Renal cortical epithelial cell (primary cell): ENCODE data around the gene ASTN1. TPM values are rescaled to one million over a fixed set of nuclear protein-coding genes. Genes with fewer than 3 reads are reported as not detected.

Source experiments
- DNase-seq: peaks from one replicate; pipeline ENCODE4 v3.0.0-alpha.2; 2011; ENCODE audit warnings: low read depth
- total RNA-seq: library from RNA; depleted of rRNA; stranded (reverse); fragments of >200 nt; gene quantifications from 2 replicates; pipeline ENCODE4 v1.2.3, GENCODE V29; 2014

The ASTN1 gene
- total RNA-seq, 1 donor from 2014 or later = 0.05 TPM

DNA sequence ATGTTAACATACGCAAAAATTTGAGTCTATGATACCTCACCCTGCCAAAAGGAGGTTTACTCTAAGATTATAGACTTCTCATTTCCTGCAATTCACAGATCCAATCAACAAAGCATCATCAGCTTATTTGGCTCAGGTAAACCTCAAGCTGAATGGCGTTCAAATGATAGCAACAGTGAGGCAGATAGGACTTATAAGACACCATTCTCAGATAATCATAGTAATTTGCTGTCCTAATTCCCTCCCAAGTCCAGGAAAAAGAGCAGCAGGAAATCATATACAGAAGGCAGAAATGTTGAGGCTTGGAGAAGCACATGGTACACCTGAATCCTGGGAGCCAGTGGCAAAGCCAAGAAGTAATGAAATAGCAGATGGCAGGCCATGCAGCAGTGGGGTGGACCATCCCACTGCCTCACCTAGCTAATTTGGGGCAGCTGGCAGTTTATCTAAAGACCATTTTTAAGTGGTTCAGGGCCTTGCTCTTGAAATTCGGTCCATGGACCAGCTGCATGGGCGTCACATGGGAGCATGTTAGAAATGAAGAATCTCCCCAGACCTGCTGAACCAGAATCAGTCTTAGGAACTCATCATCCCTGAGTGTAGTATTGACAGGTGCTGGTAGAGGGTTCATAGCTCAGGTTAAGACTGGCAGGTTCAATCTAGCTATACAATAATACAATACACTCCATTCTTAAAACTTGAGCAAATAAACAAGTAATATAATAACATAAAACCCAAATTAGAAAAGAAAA is 57.7 kb downstream of the ASTN1 start:
- DNase-seq = no peak

DNA sequence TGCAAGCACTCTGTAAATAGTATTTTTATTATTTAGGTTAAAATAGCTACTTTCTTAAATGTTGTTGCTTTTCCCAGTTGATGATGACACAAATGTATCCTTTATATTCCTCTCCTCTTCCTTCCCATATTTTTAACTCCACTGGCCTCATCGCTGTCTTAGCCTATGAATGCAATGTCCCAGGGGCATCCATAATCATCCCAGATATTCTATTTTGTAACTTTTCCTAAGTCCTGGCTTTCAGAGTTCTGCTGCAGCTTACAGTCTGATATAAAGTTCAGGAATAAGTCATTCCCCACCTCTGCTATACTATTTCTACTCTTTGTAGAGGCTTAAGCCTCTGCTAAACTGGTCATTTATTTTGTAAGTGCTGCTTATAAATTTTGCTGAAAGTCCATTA is 58.3 kb downstream of the ASTN1 start:
- no peak for DNase-seq

DNA sequence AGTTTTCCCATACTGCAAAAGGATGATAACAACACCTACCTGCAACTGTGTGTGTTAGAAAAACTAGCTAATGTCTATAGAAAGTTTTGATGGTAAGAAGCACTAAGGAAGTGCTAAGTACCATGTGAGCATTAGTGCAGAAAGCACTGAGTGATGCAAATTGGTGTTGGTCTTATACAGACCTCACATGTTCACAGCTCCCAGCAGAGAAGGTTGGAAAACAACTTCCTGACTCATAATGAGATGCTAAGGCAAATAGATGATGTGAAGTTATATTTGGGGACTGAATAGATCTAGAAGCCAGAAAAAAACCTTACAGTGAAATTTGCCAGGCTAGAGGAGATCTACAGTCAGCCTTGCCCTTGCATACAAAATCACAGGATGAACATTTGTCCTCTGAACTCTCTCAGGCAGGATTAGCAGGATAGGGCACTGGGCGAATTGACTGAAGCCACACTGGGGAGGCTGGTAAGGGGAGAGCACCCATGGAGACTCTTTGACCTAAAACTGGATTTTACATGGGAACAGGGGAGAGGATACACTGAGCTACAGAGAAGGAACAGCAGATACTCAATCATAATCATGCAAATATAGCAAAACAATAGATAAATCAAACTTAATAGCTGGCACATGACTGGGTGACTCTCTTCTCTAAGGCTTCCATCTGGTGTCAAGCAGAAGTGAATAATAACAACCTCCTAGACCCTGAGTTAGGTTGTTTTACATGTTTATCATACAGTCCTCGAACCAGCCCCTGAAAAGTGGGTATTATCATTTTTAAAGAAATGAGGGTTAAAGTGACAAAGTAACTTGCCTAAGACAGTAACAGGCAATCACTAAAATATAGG is 61.3 kb downstream of the ASTN1 start:
- DNase-seq = peak; percentile 13

DNA sequence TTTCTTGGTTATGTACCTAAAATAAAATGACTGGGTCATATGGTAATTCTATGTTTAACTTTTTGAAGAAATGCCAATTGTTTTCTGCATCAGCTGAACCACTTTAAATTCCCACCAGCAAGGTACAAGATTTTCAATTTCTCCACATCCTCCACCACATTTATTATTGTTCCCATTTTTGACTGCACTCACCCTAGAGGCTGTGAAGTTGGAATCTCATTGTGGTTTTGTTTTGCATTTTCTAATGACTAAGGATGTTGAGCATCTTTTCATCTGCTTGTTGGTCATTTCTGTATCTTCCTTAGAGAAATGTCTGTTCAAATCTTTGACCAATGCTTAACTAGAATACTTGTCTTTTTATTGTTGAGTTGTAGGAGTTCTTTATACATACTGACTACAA is 72.5 kb downstream of the ASTN1 start:
- no peak for DNase-seq

DNA sequence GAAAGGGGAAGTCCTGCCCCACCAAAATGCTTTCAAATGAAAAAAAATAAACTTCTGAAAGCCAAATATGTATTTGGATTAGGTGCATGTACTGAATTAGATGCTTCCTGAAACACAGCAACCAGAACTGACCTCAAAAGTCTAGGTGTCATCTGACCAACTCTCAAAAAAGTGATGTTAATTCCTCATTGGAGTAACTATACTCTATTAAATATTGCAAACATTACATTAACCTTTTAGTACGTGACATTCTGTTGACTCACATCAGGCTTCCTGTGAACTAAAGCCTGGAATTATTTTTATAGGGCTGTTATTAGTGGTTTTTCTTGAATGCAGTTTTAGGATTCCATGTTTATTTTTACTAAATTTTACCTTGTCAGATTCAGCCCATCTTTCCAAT is 73.5 kb downstream of the ASTN1 start:
- peak; percentile 22 for DNase-seq

DNA sequence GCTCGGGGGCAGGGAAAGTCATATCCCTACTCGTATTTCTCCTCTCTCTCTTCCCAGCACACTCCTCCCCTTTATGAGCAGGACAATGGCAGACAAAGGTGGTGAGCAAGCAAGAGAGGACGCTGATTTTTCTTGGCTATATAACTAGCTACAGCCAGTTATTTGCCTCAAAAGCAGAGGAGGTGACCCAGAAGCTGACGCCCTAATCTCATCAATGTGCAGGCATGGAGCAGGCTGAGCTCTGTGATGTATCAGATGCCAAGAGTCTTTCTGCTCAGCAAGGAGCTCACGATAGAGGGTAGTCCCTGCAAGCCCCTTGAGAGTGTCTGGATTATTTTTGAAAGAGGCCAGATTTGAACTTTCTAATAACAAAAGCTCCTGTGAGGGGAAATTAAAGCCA is 75.5 kb downstream of the ASTN1 start:
- no peak for DNase-seq

DNA sequence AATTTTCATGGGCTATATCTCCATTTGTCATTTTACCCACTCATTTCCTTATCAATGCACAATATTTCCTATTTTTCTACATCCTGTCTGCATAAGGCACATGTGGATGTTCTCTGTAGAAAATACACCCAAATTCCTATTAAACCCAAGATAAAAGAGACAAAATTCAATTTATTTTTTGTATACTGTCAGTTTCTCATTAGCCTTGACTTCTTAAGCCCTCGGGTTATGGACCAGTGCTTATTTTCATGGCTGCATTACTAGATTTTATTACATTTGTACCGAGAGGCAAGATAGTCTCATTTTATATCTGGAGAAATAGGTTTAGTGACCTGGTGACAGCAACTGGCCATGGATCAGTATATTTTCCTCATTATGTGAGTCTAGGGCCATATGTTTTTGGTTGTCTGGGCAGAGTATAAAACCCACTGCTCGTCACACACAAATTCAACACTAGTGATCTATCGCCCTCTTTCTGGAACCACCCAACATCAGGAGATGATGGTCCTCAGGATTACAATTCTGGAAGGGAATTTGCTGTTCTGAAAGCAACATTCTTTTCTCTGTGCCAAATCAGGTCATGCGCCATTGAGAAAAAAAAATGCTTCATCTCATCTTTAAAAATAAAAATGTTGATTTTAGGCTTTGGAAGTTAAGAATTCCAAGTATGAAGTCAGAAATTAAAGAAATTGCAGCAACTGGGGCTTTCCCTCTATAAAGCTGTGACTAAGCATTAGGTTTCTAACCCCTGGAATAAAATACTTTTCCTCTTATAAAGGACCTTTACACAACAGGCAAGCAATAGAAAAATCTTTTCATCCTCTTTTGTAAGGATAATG is 81.4 kb downstream of the ASTN1 start:
- peak; percentile 69 for DNase-seq

DNA sequence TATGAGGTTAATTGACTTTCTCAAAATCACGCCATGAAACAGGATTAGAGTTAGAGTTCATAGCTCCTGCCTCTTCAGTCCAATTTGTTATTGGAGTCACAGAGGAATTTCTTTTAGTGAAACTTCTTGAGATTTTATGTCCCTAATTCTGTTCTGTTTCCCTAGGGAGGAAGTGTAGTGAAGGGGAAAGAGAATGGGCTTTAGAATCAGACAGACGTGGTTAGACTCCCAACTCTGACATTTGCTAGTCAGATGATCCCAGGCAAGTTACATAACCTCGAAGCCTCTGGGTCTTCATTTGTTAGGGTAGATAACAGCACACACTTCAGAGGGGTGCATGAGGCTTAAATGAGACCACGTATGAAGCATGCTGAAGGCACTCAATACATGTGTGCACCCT is 83.9 kb downstream of the ASTN1 start:
- no peak for DNase-seq

DNA sequence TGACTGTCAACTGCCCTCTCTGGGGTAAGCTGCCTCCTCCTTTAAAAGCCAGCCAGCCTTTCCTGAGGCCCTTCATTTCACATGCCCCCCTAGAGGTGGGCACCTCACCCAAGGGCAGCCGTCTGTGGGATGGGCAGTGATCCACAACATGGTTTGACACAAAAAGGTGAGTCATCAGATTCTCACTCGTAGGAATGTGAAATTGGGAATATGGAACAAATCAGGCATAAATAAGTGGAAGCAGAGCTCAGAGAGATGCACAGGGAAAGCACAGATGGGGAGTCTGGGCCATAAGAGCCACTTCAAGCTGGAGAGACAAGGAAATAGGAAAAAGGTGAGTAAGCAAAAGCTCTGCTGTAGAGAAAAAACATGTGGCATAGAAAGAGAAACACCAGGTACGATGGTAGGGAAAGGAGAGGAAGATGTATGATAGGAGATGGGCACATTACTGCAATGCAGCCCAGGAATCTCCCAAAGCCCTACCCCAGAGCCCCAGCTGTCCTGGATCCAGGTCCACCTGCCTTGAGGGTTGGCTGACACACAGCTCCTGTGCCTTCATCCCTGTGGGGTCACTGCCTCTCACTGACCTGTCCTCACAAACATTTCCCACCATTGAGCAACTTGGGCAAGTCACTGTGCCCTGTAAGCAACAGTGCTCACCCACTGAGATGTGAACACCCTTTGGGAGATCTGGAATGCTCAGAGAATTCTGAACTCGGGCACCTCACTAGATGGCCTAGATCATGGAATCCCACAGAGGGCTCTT is 86.6 kb downstream of the ASTN1 start:
- DNase-seq = peak; percentile 72

DNA sequence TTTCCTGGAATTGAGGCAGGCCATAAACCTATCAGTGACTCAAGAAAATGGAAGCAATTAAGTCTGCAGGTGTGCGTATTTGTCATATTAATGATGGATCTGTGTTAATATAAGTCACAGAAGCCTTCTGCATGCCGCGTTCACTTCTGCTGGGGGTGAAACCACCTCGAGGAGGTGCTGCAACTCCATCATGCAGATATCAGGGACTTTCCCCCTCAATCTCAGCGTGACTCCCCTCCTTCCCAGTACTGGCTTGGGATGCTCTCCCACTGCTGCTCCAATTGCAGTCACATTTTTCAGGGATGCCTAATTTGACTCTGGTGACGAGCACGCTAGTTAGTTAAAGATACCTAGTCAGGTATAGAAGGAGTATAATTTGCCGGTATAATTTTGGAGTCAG is 87.5 kb downstream of the ASTN1 start:
- DNase-seq = no peak

DNA sequence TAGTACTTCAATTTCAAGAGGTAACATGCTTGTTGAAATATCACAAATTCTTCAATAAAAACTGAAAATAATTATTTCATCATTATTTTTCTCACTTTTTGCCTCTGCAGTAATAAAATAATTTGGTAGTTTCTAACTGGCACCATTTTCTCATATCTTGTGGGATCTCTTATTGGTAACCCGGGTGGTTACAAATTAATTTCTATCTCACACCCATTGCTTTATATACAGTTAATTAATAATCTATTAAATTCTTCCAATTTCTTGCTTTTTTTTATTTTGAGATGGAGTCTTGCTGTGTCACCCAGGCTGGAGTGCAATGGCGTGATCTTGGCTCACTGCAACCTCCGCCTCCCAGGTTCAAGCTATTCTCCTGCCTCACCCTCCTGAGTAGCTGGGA is 89.7 kb downstream of the ASTN1 start:
- DNase-seq = peak; percentile 17

DNA sequence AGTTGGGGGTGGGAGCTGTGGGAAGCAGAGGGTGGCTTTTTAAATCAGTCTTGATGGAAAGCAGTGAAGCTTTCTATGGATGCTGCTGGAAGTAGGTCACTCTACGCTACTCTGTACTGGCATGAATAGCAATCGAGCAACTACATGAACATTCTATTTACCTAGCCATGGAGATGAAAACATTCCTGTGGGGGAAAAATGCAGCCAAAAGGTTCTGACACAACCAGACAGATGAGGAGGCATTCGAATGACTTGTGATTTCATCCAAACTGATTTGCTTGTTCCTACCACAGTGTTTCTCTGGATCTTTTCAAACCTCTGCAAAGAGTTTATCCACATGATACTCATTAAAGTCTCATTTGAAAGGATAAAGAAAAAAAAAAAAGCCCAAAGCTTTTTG is 95.0 kb downstream of the ASTN1 start:
- DNase-seq = peak; percentile 2

DNA sequence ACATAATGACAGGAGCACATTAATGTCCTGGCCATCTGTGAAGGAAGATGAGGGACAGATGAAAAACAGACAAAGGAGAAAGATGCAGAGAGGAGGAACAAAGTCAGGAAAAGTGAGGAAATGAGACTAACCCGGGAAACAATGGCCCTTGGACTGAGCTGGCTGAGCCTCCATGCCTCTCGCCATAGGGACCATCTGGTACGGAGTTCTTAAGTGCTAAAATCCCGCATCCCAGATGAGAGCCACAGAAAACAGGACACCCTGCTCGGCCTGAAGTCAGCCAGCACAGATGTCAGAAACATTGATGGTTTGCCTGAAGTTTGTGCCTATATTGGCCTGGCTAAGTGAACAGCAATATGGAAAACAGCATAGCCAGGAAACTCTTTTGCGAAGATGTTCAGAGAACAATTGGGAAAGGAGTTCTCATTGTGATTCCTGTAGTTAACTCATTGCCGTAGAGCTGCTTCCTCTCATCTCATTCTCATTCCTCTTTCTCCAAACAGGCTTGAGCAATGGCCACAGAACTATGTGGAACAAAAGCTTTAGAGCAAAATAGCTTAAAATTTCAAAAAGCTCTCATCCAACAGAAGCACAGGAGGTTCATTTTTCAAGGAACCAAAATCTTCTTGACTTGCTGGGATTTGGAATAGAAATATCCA is 96.6 kb downstream of the ASTN1 start:
- no peak for DNase-seq

DNA sequence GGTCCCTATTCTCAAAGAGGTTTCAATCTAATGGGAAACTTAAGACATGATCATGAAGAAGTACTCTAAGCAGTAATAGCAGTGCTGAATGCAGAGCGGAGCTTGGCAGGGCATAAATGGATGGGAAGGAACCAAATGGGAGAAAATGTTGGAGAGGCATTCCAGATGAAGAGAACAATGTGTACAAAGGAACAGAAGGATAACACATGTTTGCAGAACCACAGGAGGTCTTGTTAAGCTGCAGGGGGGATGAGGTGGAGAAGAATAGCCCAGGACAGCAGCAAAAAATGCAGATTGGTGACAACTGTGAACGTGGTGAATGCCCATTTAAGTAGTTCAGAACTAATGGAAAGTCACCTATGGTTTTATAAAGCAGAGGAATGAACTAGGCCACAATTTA is 99.1 kb downstream of the ASTN1 start:
- no peak for DNase-seq

DNA sequence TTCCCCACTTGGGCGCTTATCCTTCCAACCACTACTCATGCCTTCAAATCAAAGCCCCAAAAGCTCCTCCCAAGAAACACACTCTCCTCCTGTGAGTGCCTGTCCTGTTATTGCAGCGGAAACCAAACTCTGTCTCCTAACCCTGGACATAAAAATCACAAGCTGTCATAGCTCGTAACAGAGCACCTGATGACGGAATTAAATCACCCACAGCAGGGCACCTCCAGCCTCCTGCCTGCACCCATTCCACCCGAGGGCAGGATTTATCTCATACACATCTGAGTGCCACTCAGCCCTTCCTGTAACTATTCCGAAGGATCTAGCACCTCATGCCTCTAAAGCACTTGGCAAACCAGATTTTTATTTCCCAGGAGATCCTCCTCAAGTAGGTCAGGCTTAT is 100.9 kb downstream of the ASTN1 start:
- no peak for DNase-seq

DNA sequence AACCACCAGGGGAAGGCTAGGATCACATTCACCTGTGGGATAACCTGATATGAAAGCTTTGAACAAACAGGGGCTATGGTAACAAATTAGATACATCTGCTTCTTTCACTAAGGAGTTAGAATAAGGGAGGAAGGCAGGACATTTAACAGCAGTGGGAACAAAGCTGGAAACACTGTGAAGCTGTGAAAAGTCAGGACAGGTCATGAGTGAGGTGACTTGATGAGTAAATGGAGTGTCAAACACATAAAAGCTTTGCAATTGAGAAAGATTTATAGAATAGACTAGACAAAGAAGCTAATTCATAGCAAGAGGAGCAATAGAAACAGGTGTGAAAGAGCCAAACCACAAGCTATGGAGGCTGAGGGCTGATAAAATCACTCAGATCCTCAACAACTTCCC is 110.0 kb downstream of the ASTN1 start:
- DNase-seq = no peak

DNA sequence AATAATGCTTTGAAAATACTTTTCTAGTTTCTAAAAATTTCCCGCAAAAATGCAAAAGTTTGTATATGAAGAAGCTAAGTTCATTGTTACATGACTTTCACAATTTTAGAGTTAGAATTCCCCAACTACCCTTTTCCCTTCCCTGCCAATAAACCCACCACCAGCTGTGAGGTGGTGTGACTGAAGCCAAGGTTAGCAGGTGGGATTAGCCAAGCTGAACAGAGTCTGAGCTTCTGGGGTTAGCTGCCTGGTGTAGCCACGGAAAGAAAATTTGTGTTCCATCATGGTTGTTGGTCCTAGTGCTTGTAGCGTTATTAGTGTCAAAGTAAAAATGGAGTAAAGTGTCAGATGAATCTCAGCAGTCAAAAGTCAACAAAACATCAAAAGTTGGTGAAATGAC is 110.9 kb downstream of the ASTN1 start:
- no peak for DNase-seq

DNA sequence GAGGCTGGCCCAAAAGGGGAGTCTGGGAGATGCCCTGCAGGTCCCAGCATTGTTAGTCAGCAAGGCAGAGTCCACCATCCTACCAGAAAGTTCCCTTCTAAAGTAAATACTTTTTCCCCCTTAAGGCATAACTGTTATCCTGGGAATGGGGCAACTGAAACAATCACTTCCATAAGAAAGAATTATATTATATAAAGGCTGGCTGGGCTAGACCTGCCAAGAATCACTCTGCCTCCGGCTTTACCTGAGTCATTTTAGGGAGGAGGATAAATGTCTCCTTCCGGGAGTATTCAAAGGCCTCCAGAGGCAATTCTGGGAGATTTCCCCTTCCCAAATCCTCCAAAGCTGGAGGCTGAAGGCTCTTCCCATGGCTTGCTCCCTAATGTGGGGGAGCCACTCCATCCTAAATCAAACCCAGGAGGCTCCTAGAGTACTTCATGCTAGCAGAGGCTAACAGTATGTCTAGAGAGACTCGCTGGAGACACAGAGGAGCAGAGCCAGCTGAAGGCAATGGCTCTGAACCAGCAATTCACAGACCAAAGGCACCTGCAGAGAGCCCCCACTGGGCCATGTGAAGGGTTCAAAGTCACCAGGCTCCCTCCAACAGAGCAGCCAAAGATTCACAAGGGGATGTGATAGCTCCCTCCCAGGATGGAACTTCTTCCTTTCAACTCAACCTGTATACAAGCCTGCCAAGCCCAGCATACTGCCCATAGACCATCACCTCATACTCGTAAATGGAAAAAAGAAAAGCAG is 116.0 kb downstream of the ASTN1 start:
- DNase-seq = no peak

DNA sequence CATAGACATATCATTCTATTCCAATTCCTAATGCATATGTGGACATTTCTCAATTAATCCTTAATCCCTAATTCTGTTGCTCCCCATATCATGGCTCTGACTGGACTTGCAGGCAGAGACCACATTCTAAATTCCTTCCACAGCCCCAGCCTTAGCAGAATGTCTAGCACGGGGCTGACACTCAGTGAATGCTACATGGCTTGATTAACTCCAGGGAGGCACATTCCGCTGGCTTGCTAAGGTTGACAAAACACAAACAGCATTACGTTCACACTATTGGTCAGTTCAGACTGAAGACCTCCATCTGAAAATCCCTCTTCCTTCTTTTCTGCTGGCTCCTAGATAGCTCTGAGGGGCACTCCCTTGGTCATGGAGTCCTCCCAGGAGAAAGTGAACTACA is 119.4 kb downstream of the ASTN1 start:
- no peak for DNase-seq

DNA sequence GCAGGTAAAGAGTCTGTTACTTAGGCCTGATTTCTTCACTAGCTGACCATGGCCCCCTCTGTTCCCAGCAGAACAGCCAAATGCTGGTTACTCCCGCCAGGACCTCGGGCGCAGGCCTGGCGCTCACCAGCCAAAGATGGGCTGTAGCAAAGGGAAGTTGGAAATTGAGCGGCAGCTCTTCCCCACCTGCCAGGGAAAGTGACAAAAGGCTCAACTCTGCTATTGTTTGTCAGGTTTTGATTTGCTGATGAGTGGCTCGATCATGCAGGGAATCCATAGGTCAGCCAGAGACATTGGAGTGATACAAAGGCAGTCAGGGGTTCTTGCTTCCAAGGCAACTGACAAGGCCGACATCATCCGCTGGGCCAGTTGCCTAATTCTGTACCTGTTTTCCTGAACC is 120.1 kb downstream of the ASTN1 start:
- DNase-seq = no peak
